Measurements from ENCODE around the gene ACKR2. TPM values are rescaled to one million over a fixed set of nuclear protein-coding genes. Genes with fewer than 3 reads are reported as not detected.

ACKR2 gene
- total and polyA plus RNA-seq, 2 of the 13 experiments (the other 11 are each of a cell fraction or from before 2014, with no cell fraction given), result 1.1 to 1.9 TPM

GRCh38 chr3:42829083-42829627 is 19.9 kb downstream of the ACKR2 start (continued):
- TF ChIP-seq ZNF276 (CRISPR knock-in tag; IDR thresholded peaks at IDR 0.05; ENCODE audit: low read depth) (no peak), HDAC1 (CRISPR knock-in tag; IDR thresholded peaks at IDR 0.05) (no peak), FOXC1 (CRISPR knock-in tag; IDR thresholded peaks at IDR 0.05; ENCODE audit: borderline replicate concordance) (no peak), MTA3 (CRISPR knock-in tag; IDR thresholded peaks at IDR 0.05) (no peak), HOXA9 (CRISPR knock-in tag; IDR thresholded peaks at IDR 0.05; ENCODE audit: borderline replicate concordance) (no peak), PBX3 (CRISPR knock-in tag; IDR thresholded peaks at IDR 0.05; ENCODE audit: borderline replicate concordance) (no peak), ZBTB42 (CRISPR knock-in tag; IDR thresholded peaks at IDR 0.05) (no peak), HOXA5 (CRISPR knock-in tag; IDR thresholded peaks at IDR 0.05) (no peak), KLF15 (CRISPR knock-in tag; IDR thresholded peaks at IDR 0.05; ENCODE audit: borderline replicate concordance) (no peak), TEF (CRISPR knock-in tag; IDR thresholded peaks at IDR 0.05) (no peak), ZNF724P (CRISPR knock-in tag; IDR thresholded peaks at IDR 0.05; ENCODE audit: borderline replicate concordance) (no peak), ZNF510 (CRISPR knock-in tag; IDR thresholded peaks at IDR 0.05; ENCODE audit: low read depth) (no peak), E2F2 (CRISPR knock-in tag; IDR thresholded peaks at IDR 0.05; ENCODE audit: borderline replicate concordance) (no peak), RORA (CRISPR knock-in tag; IDR thresholded peaks at IDR 0.05) (no peak), FLYWCH1 (CRISPR knock-in tag; IDR thresholded peaks at IDR 0.05) (no peak), ZBTB14 (CRISPR knock-in tag; IDR thresholded peaks at IDR 0.05) (no peak), ZNF609 (CRISPR knock-in tag; IDR thresholded peaks at IDR 0.05; ENCODE audit: borderline replicate concordance) (peak; percentile 83), MEIS2 (CRISPR knock-in tag; IDR thresholded peaks at IDR 0.05) (no peak)
